Measurements from ENCODE around the gene MICALL2. TPM values are rescaled to one million over a fixed set of nuclear protein-coding genes. Genes with fewer than 3 reads are reported as not detected.

Gene MICALL2
- total RNA-seq, 1 donor from 2014 or later = 8.3 TPM

- TF ChIP-seq CTCF (IDR thresholded peaks at IDR 0.05; ENCODE audit: borderline replicate concordance) = no peak
- no peaks in the 10 kb centered on the region for H3K27me3 ChIP-seq (ENCODE audit: low read depth)
- no peaks in the 10 kb centered on the region for H3K9me3 ChIP-seq (replicated peaks)
- H3K4me3 ChIP-seq = no peak overlapping the region
- H3K27ac ChIP-seq (replicated peaks) = no peak overlapping the region
- peaks cover 25% of the 10 kb centered on the region for H3K4me1 ChIP-seq
- H3K36me3 ChIP-seq = peaks cover 91% of the 10 kb centered on the region
- no peak for DNase-seq
- intact Hi-C loops (cut with micrococcal nuclease) = no loop called here
Measured at GRCh38 chr7:1498370-1499305, 39.4 kb upstream of the MICALL2 start.

GRCh38 chr7:1497293-1497927 lies 38.1 kb upstream of the MICALL2 start:
- no peak for DNase-seq
- intact Hi-C loops (cut with micrococcal nuclease) = no loop called here
- peaks cover 13% of the 10 kb centered on the region for H3K4me1 ChIP-seq
- TF ChIP-seq CTCF (IDR thresholded peaks at IDR 0.05; ENCODE audit: borderline replicate concordance) = no peak
- H3K27ac ChIP-seq (replicated peaks) = no peak overlapping the region
- peaks cover 96% of the 10 kb centered on the region for H3K36me3 ChIP-seq
- no peaks in the 10 kb centered on the region for H3K27me3 ChIP-seq (ENCODE audit: low read depth)
- H3K9me3 ChIP-seq (replicated peaks) = no peaks in the 10 kb centered on the region
- no peak overlapping the region for H3K4me3 ChIP-seq

- Histone ChIP-seq H3K4me3 (no peak overlapping the region), H3K9me3 (replicated peaks) (no peaks in the 10 kb centered on the region), H3K4me1 (peaks cover 6% of the 10 kb centered on the region), H3K27ac (replicated peaks) (no peak overlapping the region), H3K36me3 (peaks cover 96% of the 10 kb centered on the region), H3K27me3 (ENCODE audit: low read depth) (no peaks in the 10 kb centered on the region)
- intact Hi-C loops (cut with micrococcal nuclease) = no loop called here
- TF ChIP-seq CTCF (IDR thresholded peaks at IDR 0.05; ENCODE audit: borderline replicate concordance) = no peak
- no peak for DNase-seq
Measured at GRCh38 chr7:1496531-1497292, 37.4 kb upstream of the MICALL2 start.

- intact Hi-C loops (cut with micrococcal nuclease) = no loop called here
- Histone ChIP-seq H3K27ac (replicated peaks) (no peak overlapping the region), H3K9me3 (replicated peaks) (no peaks in the 10 kb centered on the region), H3K4me1 (no peaks in the 10 kb centered on the region), H3K4me3 (no peak overlapping the region), H3K27me3 (ENCODE audit: low read depth) (no peaks in the 10 kb centered on the region), H3K36me3 (peaks cover 96% of the 10 kb centered on the region)
- no peak for DNase-seq
- TF ChIP-seq CTCF (IDR thresholded peaks at IDR 0.05; ENCODE audit: borderline replicate concordance) = no peak
Measured at GRCh38 chr7:1495564-1496242, 36.4 kb upstream of the MICALL2 start.
